Pancreas (tissue), 10 donors: ENCODE data around the gene S100A12. TPM values are rescaled to one million over a fixed set of nuclear protein-coding genes. Genes with fewer than 3 reads are reported as not detected.

Experiments used
- ATAC-seq, 4 donors: fragments of 200-7000 bp; cut with Tn5 transposase; one replicate each; pipeline versions ENCODE4 v1.8.0 to v1.9.1; 2020; ENCODE audit warnings: mild to moderate bottlenecking in 4 of 4, moderate library complexity in 4 of 4
- DNase-seq, 6 donors: peaks; one replicate each; pipeline ENCODE4 v3.0.0-alpha.2; 2020
- FAIRE-seq: peaks from 2 replicates; lab custom pipeline; 2012; peaks lifted over from hg19 to GRCh38; lab: Jason Lieb, UNC
- H3K27ac ChIP-seq, 4 donors: fragments of 200-600 bp; sonication (generic); 1 replicate in 3 of 4; 2 replicates in 1 of 4; pipeline versions ENCODE4 v1.5.0 to v1.8.0; 2020
- H3K27me3 ChIP-seq, 4 donors: fragments of 200-600 bp; one replicate each; pipeline ENCODE4 v1.8.0; 2021
- H3K36me3 ChIP-seq, 3 donors: fragments of 200-600 bp; sonication (generic) in 1 of 3; one replicate each; pipeline versions ENCODE4 v1.5.0 to v1.8.0; 2020 to 2021
- H3K4me1 ChIP-seq, 3 donors: fragments of 200-600 bp; one replicate each; pipeline ENCODE4 v1.8.0; 2021
- H3K4me3 ChIP-seq, 4 donors: fragments of 200-600 bp; sonication (generic) in 2 of 4; one replicate each; pipeline versions ENCODE4 v1.5.0 to v1.8.0; 2020 to 2021
- H3K9me3 ChIP-seq, 4 donors: fragments of 200-600 bp; one replicate each; pipeline ENCODE4 v1.8.0; 2021
- CTCF ChIP-seq, 4 donors: fragments of 200-600 bp; sonication (generic) in 3 of 4; IDR thresholded peaks; one replicate each; pipeline versions ENCODE4 v1.5.0 to v1.8.0; 2021; ENCODE audit warnings: antibody characterized with exemption in 4 of 4
- WGBS, 2 donors: extraction: QIAGEN DNeasy Blood & Tissue Kit; methylation state at CpG; one replicate each; pipeline ENCODE4 v1.1.7; 2013; 5-methylcytosine and 5-hydroxymethylcytosine counted together
- intact Hi-C, 3 donors: fragments of 100-400 bp; cut with DNase I; formaldehyde crosslinking; loops; one replicate each; pipeline versions ENCODE4 v1.11.1 to v1.14.2; 2022
- polyA plus RNA-seq, 2 donors: library from polyadenylated mRNA; stranded (reverse); fragments of 200-250 nt; gene quantifications; one replicate each; pipeline ENCODE4 v1.2.3, GENCODE V29; 2013
- total RNA-seq, 6 donors: library from RNA; stranded (reverse); fragmentation: NEBNext Ultra II Directional in 4 of 6; extraction: Animal tissue kit (Norgen Biotek cat#: 25700) in 4 of 6; gene quantifications; one replicate each; pipeline versions ENCODE4 v1.2.1 to v1.2.4, GENCODE V29; 2021 to 2023
- donor health status: healthy with polysubstance abuse.
- donor health status: DM: no; HTN: no; CAD: no; lungs with moderate emphysema.
- donor health status: DM: no; HTN: no; CAD: no.
- donor health status: control.
- donor health status: control.
- donor health status: Bipolar disorder and iron deficiency.
- donor health status: DM: yes; HTN: yes; CAD: no.
- donor health status: DM: no; HTN: no; CAD: no.
- donor health status: DM: no; HTN: no; CAD: no.
- donor health status: DM: yes; HTN: yes; CAD: no.

Gene S100A12
- total and polyA plus RNA-seq, 8 donors, result 0.44 to 5.2 (median 1.8) TPM; not detected in 1

GRCh38 chr1:153379591-153379990, 4.2 kb upstream of the S100A12 start:
- no peak for FAIRE-seq
- Histone ChIP-seq H3K4me3 (no peak overlapping the region), H3K9me3 (no peaks in the 10 kb centered on the region), H3K27me3 (no peaks in the 10 kb centered on the region), H3K27ac (no peak overlapping the region), H3K36me3 (no peaks in the 10 kb centered on the region), H3K4me1 (no peaks in the 10 kb centered on the region)
- TF ChIP-seq CTCF (IDR thresholded peaks at IDR 0.05), result no peak
- DNase-seq, result no peak
- WGBS, 2 donors, result 71 to 81% methylated on average over 10 of the region's 10 CpGs
- no peak for ATAC-seq
- intact Hi-C loops, result no loop called here

DNA sequence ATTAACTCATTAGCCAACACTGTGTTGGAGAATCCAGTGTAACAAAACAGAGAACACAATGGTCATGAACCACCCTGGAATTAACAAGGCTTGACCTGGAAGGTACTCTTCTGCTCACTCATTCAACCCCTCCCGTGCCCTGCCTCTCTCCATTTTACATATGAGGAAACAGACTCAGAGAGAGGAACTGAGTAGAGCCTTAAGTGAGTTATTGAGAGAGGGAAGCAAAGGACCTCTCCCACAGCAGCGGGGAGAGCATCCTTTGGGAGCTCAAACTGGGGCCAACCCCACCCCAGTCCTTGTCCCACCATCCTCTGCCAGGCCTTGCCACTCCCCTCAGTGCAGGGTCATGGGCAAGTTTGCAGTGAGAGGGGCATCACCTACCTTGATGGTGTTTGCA, 1.4 kb downstream of the S100A12 start:
- H3K36me3 ChIP-seq, result no peaks in the 10 kb centered on the region
- FAIRE-seq (no peak), ATAC-seq (peak in 1 of 4 donors; percentile 40), DNase-seq (no peak)
- H3K27ac ChIP-seq, result no peak overlapping the region
- no peaks in the 10 kb centered on the region for H3K4me1 ChIP-seq
- H3K27me3 ChIP-seq, result no peaks in the 10 kb centered on the region
- H3K9me3 ChIP-seq, result no peaks in the 10 kb centered on the region
- intact Hi-C loops, result no loop called here
- TF ChIP-seq CTCF (IDR thresholded peaks at IDR 0.05), result no peak
- WGBS, 2 donors, result 63 to 66% methylated on average over 2 of the region's 2 CpGs
- H3K4me3 ChIP-seq, result no peak overlapping the region

GRCh38 chr1:153372571-153372970, 2.9 kb downstream of the S100A12 start:
- no peak overlapping the region for H3K4me3 ChIP-seq
- no peak overlapping the region for H3K27ac ChIP-seq
- no peak for ATAC-seq
- H3K9me3 ChIP-seq, result no peaks in the 10 kb centered on the region
- intact Hi-C loops, result no loop called here
- H3K36me3 ChIP-seq, result no peaks in the 10 kb centered on the region
- no peaks in the 10 kb centered on the region for H3K4me1 ChIP-seq
- no peaks in the 10 kb centered on the region for H3K27me3 ChIP-seq
- TF ChIP-seq CTCF (IDR thresholded peaks at IDR 0.05), result no peak
- no peak for DNase-seq
- 83 to 84% methylated on average over 2 of the region's 2 CpGs for WGBS, 2 donors
- FAIRE-seq, result no peak

GRCh38 chr1:153371231-153371630, 4.2 kb downstream of the S100A12 start:
- no peak for FAIRE-seq
- Histone ChIP-seq H3K27ac (no peak overlapping the region), H3K4me1 (no peaks in the 10 kb centered on the region), H3K9me3 (no peaks in the 10 kb centered on the region), H3K4me3 (no peak overlapping the region), H3K27me3 (no peaks in the 10 kb centered on the region), H3K36me3 (no peaks in the 10 kb centered on the region)
- no peak for TF ChIP-seq CTCF (IDR thresholded peaks at IDR 0.05)
- 92 to 100% methylated on average over 1 of the region's 1 CpG for WGBS, 2 donors
- intact Hi-C loops, result no loop called here
- no peak for DNase-seq
- ATAC-seq, result no peak

DNA sequence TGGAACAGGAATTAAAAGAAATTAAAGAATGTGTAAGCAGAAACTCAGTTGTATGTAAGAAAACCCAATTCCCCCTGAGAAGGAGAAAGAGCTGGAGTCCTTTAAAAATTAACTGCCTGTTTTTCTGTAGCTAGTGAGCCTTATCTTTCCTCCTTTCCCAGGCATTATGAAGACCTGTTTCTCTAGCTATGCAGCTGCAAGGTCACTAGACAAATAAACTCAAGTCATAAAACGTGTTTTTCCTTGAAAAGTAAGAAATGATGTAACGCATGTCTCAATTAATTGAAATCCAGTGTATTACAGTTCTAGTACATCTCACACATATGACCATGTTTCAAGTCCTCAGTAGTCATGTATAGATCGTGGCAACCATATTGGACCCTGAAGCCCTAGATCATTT, 5.3 kb downstream of the S100A12 start:
- H3K27me3 ChIP-seq, result no peaks in the 10 kb centered on the region
- FAIRE-seq, result no peak
- no peak for TF ChIP-seq CTCF (IDR thresholded peaks at IDR 0.05)
- WGBS, 2 donors, result 36 to 41% methylated on average over 3 of the region's 3 CpGs
- no peak overlapping the region for H3K4me3 ChIP-seq
- H3K4me1 ChIP-seq, result no peaks in the 10 kb centered on the region
- ATAC-seq, result no peak
- H3K9me3 ChIP-seq, result no peaks in the 10 kb centered on the region
- no peak overlapping the region for H3K27ac ChIP-seq
- intact Hi-C loops, result no loop called here
- H3K36me3 ChIP-seq, result no peaks in the 10 kb centered on the region
- DNase-seq, result no peak
